Activated B cell treated with CpG ODN at 0.5 μM for 24 hours (primary cell): ENCODE measurements around the gene ABCB9. TPM values are rescaled to one million over a fixed set of nuclear protein-coding genes. Genes with fewer than 3 reads are reported as not detected.

Experiments used
- ATAC-seq: fragments of 200-7000 bp; cut with Tn5 transposase; one replicate; pipeline ENCODE4 v1.10.0; 2021; ENCODE audit warnings: low read depth, mild to moderate bottlenecking, moderate library complexity
- CTCF ChIA-PET: fragments of 350-600 bp; sonication (Branson Sonifier 250); formaldehyde crosslinking; loops from one replicate; lab custom pipeline; 2021; ENCODE audit warnings: antibody characterized with exemption; lab: Charles Lee
- POLR2A ChIA-PET: fragments of 350-600 bp; sonication (Branson Sonifier 250); formaldehyde crosslinking; loops from one replicate; lab custom pipeline; 2021; ENCODE audit warnings: antibody characterized with exemption; lab: Charles Lee
- DNase-seq: peaks from one replicate; pipeline ENCODE4 v3.0.0; 2022
- H3K27ac Mint-ChIP-seq: one replicate; pipeline ENCODE4 v1.8.0; 2020; ENCODE audit warnings: mixed read lengths
- H3K27me3 Mint-ChIP-seq: one replicate; pipeline ENCODE4 v1.8.0; 2021; ENCODE audit warnings: mixed read lengths
- H3K36me3 Mint-ChIP-seq: one replicate; pipeline ENCODE4 v1.8.0; 2021; ENCODE audit warnings: low read depth, mixed read lengths
- H3K4me1 Mint-ChIP-seq: one replicate; pipeline ENCODE4 v1.8.0; 2021; ENCODE audit warnings: mixed read lengths
- H3K4me3 Mint-ChIP-seq: one replicate; pipeline ENCODE4 v1.8.0; 2020; ENCODE audit warnings: mild to moderate bottlenecking, mixed read lengths
- H3K9me3 Mint-ChIP-seq: one replicate; pipeline ENCODE4 v1.8.0; 2020; ENCODE audit warnings: mixed read lengths
- CTCF ChIP-seq: fragments of 200-600 bp; IDR thresholded peaks from one replicate; pipeline ENCODE4 v1.8.0; 2022; ENCODE audit warnings: antibody characterized with exemption, mild to moderate bottlenecking
- intact Hi-C: fragments of 100-400 bp; cut with micrococcal nuclease; formaldehyde crosslinking; loops from one replicate; pipeline ENCODE4 v1.15.1; 2024
- total RNA-seq: library from RNA; stranded (reverse); gene quantifications from 2 replicates; pipeline ENCODE4 v1.2.3, GENCODE V29; 2022

Gene ABCB9
- total RNA-seq, 1 donor from 2014 or later, result 4.6 TPM

- H3K4me3 Mint-ChIP-seq, result no peak overlapping the region
- no peak for TF ChIP-seq CTCF
- intact Hi-C loops, result no loop called here
- H3K27ac Mint-ChIP-seq, result no peak overlapping the region
- peaks cover 20% of the 10 kb centered on the region for H3K36me3 Mint-ChIP-seq
- DNase-seq, result no peak
- ChIA-PET CTCF (interaction anchor here (1.0 to 2.6 kb wide), 2 partner anchors 175 to 262 kb away, joined by 3 to 8 read pairs; no protein-coding TSS in a partner anchor), POLR2A (interaction anchor here (2.8 to 3.0 kb wide), 3 partner anchors 11 to 260 kb away, joined by 18 to 40 read pairs (median 33); partner anchors contain the start of genes ABCB9, MPHOSPH9 and MTRFR)
- no peak for ATAC-seq
- no peaks in the 10 kb centered on the region for H3K9me3 Mint-ChIP-seq
- peaks cover 40% of the 10 kb centered on the region for H3K4me1 Mint-ChIP-seq
- no peaks in the 10 kb centered on the region for H3K27me3 Mint-ChIP-seq
Observed at GRCh38 chr12:122976648-122976975, 10.3 kb upstream of the ABCB9 start.

DNA sequence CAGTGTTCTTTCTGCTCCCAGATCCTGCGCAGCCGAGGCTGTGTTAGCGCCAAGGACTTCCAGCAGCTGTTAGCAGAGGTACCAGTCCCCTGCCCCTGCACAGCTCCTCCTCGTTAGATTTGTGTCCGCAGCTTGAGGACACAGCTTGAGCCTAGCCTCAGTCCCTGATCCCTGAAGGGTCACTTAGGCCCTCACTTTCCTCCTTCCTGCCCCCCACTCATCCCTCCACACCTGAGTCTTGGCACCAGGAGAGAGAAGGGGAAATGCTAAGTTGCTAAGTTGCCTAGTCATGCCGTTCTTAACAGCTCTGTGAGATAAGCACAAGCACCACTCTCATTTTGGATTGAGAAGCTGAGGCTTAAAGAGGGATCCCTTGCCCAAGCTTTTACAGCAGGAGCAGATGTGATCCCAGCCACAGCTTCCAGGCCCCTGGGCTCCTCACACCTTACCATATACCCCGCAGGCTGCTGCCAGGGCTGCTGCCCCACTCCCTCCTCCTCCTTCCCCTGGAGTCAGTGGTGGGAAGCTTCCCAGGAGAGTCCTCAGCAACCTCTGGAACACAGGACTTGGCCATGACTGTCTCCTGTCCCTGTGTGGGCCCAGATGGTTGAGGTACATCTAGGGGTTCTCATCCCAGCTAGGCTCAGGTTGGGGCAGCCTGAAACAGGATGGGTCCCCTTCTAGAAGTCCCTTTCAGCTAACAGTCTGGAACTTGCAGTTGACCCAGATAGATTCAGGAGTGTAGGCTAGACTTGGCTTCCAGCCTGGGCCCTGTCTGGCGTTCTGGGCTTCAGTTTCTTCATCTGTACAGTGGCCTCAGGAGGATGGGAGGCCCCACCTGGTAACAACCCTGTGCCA lies 9.8 kb upstream of the ABCB9 start:
- no peaks in the 10 kb centered on the region for H3K27me3 Mint-ChIP-seq
- no peak for ATAC-seq
- POLR2A ChIA-PET, result interaction anchor here (0.6 to 3.0 kb wide), 9 partner anchors 10 to 476 kb away, joined by 3 to 40 read pairs (median 7); partner anchors contain the start of genes ABCB9, MPHOSPH9, MTRFR and ZCCHC8
- intact Hi-C loops, result loop anchor here (1.0 to 2.0 kb wide), 3 partner anchors 75 to 627 kb away; partner anchors contain the start of genes DDX55 and KNTC1
- no peak for DNase-seq
- peak overlapping the region; percentile 99 for H3K27ac Mint-ChIP-seq
- H3K4me1 Mint-ChIP-seq, result peaks cover 37% of the 10 kb centered on the region
- no peak for TF ChIP-seq CTCF
- CTCF ChIA-PET, result interaction anchor here (0.8 to 2.6 kb wide), 4 partner anchors 115 to 262 kb away, joined by 3 to 8 read pairs (median 3); no protein-coding TSS in a partner anchor
- H3K36me3 Mint-ChIP-seq, result peaks cover 18% of the 10 kb centered on the region
- H3K4me3 Mint-ChIP-seq, result peak overlapping the region; percentile 98
- H3K9me3 Mint-ChIP-seq, result no peaks in the 10 kb centered on the region

DNA sequence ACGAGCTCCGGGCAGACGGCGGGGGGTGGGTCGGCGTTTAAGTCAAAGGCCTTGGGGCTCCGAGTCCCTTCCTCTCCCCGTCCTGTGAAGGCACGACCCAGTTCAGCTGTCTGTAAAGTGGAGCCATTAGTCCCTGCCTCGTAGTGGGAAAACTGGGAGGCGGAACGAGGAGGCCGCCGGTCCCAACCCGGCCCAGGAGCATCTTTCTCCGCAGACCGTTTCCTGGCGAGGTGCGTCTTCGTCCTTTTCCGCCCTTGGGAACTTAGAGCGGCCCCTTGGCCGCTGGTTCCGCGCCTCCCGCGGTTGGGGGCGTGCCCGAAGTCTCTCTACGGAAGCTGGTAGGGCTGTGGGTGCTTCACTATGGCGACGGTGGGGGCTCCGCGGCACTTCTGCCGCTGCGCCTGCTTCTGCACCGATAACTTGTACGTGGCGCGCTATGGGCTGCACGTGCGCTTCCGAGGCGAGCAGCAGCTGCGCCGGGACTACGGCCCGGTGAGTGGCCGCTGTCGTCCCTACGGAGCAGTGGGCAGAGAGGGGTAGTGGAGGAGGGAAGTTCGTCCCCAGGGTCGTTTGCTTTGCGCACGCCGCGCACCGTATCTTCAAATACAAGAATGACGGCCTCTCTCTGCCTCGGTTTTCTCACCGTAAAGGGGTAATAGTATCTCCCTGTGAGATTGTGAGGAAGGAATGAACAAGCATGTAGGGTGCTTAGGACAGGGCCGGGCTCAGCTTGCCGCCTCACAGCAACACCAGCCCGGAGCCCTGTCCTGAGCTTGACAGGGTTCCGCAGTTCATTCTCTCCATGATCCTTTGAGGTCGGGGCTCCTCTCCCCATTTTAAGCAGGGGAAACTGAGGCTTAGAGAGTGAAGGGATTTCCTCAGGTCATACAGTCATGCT lies 8.9 kb upstream of the ABCB9 start, which contains the start of gene OGFOD2:
Gene OGFOD2 (plus strand): TSS at position 353 of the 898 bp plus-strand sequence. CDS start 8 bp downstream, at position 361.
- H3K4me1 Mint-ChIP-seq, result peaks cover 35% of the 10 kb centered on the region
- ChIA-PET POLR2A (interaction anchor here (0.5 to 3.0 kb wide), 27 partner anchors 9 to 658 kb away, joined by 3 to 40 read pairs (median 4); partner anchors contain the start of genes ABCB9, DDX55, KNTC1 and MPHOSPH9), CTCF (interaction anchor here (0.8 to 2.6 kb wide), 4 partner anchors 115 to 263 kb away, joined by 3 to 8 read pairs (median 4); no protein-coding TSS in a partner anchor)
- no peaks in the 10 kb centered on the region for H3K27me3 Mint-ChIP-seq
- peak; percentile 88 for DNase-seq
- H3K4me3 Mint-ChIP-seq, result peak within 1 kb of the TSS; percentile 98
- no peak for TF ChIP-seq CTCF
- no peaks in the 10 kb centered on the region for H3K9me3 Mint-ChIP-seq
- ATAC-seq, result peak; percentile 81
- intact Hi-C loops, result loop anchor here (1.0 to 5.0 kb wide), 8 partner anchors 9 to 898 kb away; partner anchors contain the start of genes ABCB9, DDX55, KNTC1 and MLXIP
- H3K36me3 Mint-ChIP-seq, result peaks cover 17% of the 10 kb centered on the region
- peak within 1 kb of the TSS; percentile 99 for H3K27ac Mint-ChIP-seq

DNA sequence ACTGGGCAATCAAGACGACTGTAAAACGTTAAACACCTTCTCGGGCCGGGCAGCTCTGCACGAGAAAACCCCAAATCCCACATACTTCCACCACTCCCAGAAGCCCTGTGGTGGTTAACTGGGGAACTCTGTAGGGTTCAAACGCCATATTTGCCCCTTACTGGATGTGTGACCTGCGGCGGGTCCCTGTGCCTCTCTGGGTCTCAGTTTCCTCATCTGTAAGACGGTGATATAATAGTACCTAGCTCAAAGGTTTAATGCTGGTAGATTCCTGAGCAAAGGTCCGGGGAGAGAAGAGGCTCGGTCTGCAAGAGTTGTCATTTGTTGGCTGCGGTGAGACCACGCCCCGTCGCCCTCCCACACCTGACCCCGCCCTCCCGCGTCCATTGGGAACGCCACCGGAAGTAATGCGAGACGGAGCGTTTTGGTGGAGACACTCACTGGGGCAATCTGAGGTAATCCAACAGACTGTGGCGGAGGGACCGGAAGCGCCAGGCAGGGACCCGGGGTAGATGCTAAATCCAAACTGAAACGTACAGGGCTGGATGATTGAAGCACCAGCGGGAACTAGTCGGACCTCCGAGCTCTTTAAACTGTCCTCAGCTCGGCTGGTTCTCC lies 8.1 kb upstream of the ABCB9 start:
- no peaks in the 10 kb centered on the region for H3K27me3 Mint-ChIP-seq
- H3K27ac Mint-ChIP-seq, result peak overlapping the region; percentile 99
- peak; percentile 96 for DNase-seq
- no peak for TF ChIP-seq CTCF
- ChIA-PET POLR2A (interaction anchor here (0.5 to 3.0 kb wide), 22 partner anchors 8 to 659 kb away, joined by 3 to 40 read pairs (median 4); partner anchors contain the start of genes ABCB9, DDX55, KNTC1 and MPHOSPH9), CTCF (interaction anchor here (1.2 to 2.6 kb wide), 3 partner anchors 115 to 264 kb away, joined by 3 to 8 read pairs (median 5); partner anchors contain the start of genes MPHOSPH9 and MTRFR)
- peaks cover 28% of the 10 kb centered on the region for H3K4me1 Mint-ChIP-seq
- no peaks in the 10 kb centered on the region for H3K9me3 Mint-ChIP-seq
- H3K36me3 Mint-ChIP-seq, result peaks cover 14% of the 10 kb centered on the region
- ATAC-seq, result peak; percentile 87
- H3K4me3 Mint-ChIP-seq, result peak overlapping the region; percentile 98
- intact Hi-C loops, result loop anchor here (1.0 to 5.0 kb wide), 7 partner anchors 8 to 897 kb away; partner anchors contain the start of genes ABCB9, DDX55, MLXIP and MPHOSPH9
